IMR-90 (cell line): ENCODE results near the gene RANBP3. TPM values are rescaled to one million over a fixed set of nuclear protein-coding genes. Genes with fewer than 3 reads are reported as not detected.

Source experiments
- ATAC-seq: fragments of 200-7000 bp; cut with Tn5 transposase; 2 replicates; pipeline ENCODE4 v1.9.1; 2020; ENCODE audit warnings: low read depth, mild to moderate bottlenecking, moderate library complexity
- BruUV-seq: library from RNA; stranded (reverse); fragments of 400-500 nt; replicated peaks from 2 replicates; lab custom pipeline; 2021; lab: Mats Ljungman, UMichigan
- CTCF ChIA-PET: fragments of 300-600 bp; formaldehyde crosslinking; extraction: SDS; loops from one replicate; lab custom pipeline; 2021; ENCODE audit warnings: antibody characterized with exemption; lab: Yijun Ruan, JAX
- POLR2A ChIA-PET: fragments of 300-600 bp; sonication (Branson Sonifier 250); formaldehyde crosslinking; loops from one replicate; lab custom pipeline; 2022; ENCODE audit warnings: antibody characterized with exemption; ENCODE audit not compliant: unreplicated experiment; lab: Charles Lee
- DNase-seq: peaks from one replicate; pipeline ENCODE4 v3.0.0; 2013
- H2AFZ ChIP-seq: replicated peaks from 2 replicates; pipeline ENCODE3; 2013; ENCODE audit warnings: low read length, mild to moderate bottlenecking; ENCODE audit not compliant: poor library complexity
- H2AK5ac ChIP-seq: 2 replicates; pipeline ENCODE4 v1.6.1; 2013; ENCODE audit warnings: low read depth, low read length, inconsistent platforms
- H2AK9ac ChIP-seq: replicated peaks from 2 replicates; pipeline ENCODE3; 2013; ENCODE audit warnings: mild to moderate bottlenecking, low read depth, low read length, moderate library complexity; ENCODE audit not compliant: poor library complexity
- H2BK120ac ChIP-seq: 2 replicates; pipeline ENCODE4 v1.6.1; 2013; ENCODE audit warnings: low read depth, low read length, inconsistent platforms
- H2BK15ac ChIP-seq: 3 replicates; pipeline ENCODE4 v1.6.1; 2013; ENCODE audit warnings: low read depth, low read length, inconsistent platforms
- H2BK20ac ChIP-seq: 2 replicates; pipeline ENCODE4 v1.6.1; 2013; ENCODE audit warnings: low read depth, mild to moderate bottlenecking, inconsistent platforms, low read length, moderate library complexity
- H2BK5ac ChIP-seq: 2 replicates; pipeline ENCODE4 v1.6.1; 2013; ENCODE audit warnings: mild to moderate bottlenecking, low read depth, low read length, inconsistent platforms; ENCODE audit not compliant: poor library complexity, severe bottlenecking
- H3K14ac ChIP-seq: replicated peaks from 2 replicates; pipeline ENCODE4 v1.6.1; 2013; ENCODE audit warnings: low read depth, low read length, inconsistent platforms
- H3K18ac ChIP-seq: 2 replicates; pipeline ENCODE4 v1.6.1; 2013; ENCODE audit warnings: low read depth, low read length, control low read depth
- H3K23ac ChIP-seq: 2 replicates; pipeline ENCODE4 v1.6.1; 2013; ENCODE audit warnings: low read depth, low read length, inconsistent platforms
- H3K27ac ChIP-seq: 2 replicates; pipeline ENCODE4 v1.5.1; 2013; ENCODE audit warnings: mild to moderate bottlenecking, control low read depth, low read length; ENCODE audit not compliant: insufficient read depth
- H3K27me3 ChIP-seq: 2 replicates; pipeline ENCODE4 v1.6.1; 2013; ENCODE audit warnings: low read length; ENCODE audit not compliant: control insufficient read depth, insufficient read depth
- H3K36me3 ChIP-seq: 2 replicates; pipeline ENCODE4 v1.6.1; 2013; ENCODE audit warnings: low read length, mixed read lengths; ENCODE audit not compliant: control insufficient read depth, insufficient read depth
- H3K4ac ChIP-seq: 2 replicates; pipeline ENCODE4 v1.6.1; 2013; ENCODE audit warnings: low read depth, low read length, inconsistent platforms
- H3K4me1 ChIP-seq: 2 replicates; pipeline ENCODE4 v1.6.1; 2013; ENCODE audit warnings: low read length, mixed read lengths; ENCODE audit not compliant: control insufficient read depth, insufficient read depth
- H3K4me2 ChIP-seq: 2 replicates; pipeline ENCODE4 v1.6.1; 2013; ENCODE audit warnings: low read depth, mild to moderate bottlenecking, control low read depth, low read length, moderate library complexity
- H3K4me3 ChIP-seq: 2 replicates; pipeline ENCODE4 v1.5.1; 2013; ENCODE audit warnings: low read depth, mild to moderate bottlenecking, control low read depth, low read length, moderate library complexity; ENCODE audit not compliant: insufficient read depth
- H3K56ac ChIP-seq: 2 replicates; pipeline ENCODE4 v1.6.1; 2013; ENCODE audit warnings: low read length, inconsistent platforms; ENCODE audit not compliant: insufficient read depth; ENCODE audit errors: extremely low read depth
- H3K79me1 ChIP-seq, 2 experiments: 2 replicates each; pipeline ENCODE4 v1.6.1; 2013; ENCODE audit warnings: low read length in 2 of 2, inconsistent platforms in 1 of 2, low read depth in 1 of 2
- H3K9ac ChIP-seq: 2 replicates; pipeline ENCODE4 v1.6.1; 2013; ENCODE audit warnings: low read depth, low read length, control low read depth
- H3K9me1 ChIP-seq: 2 replicates; pipeline ENCODE4 v1.6.1; 2013; ENCODE audit warnings: low read length, inconsistent platforms; ENCODE audit not compliant: insufficient read depth
- H3K9me3 ChIP-seq: 2 replicates; pipeline ENCODE4 v1.6.1; 2013; ENCODE audit warnings: low read length; ENCODE audit not compliant: control insufficient read depth, insufficient read depth
- H4K20me1 ChIP-seq: 2 replicates; pipeline ENCODE4 v1.6.1; 2013; ENCODE audit warnings: low read length, inconsistent platforms; ENCODE audit not compliant: insufficient read depth
- H4K5ac ChIP-seq: 2 replicates; pipeline ENCODE4 v1.6.1; 2013; ENCODE audit warnings: mild to moderate bottlenecking, low read depth, low read length, control low read depth
- H4K8ac ChIP-seq, 2 experiments: 2 replicates each; pipeline ENCODE4 v1.6.1; 2013; ENCODE audit warnings: low read depth in 2 of 2, low read length in 2 of 2, control low read depth in 1 of 2, inconsistent platforms in 1 of 2
- H4K91ac ChIP-seq: 2 replicates; pipeline ENCODE4 v1.6.1; 2013; ENCODE audit warnings: low read depth, low read length, inconsistent platforms; ENCODE audit not compliant: insufficient read depth
- BHLHE40 ChIP-seq: fragments of 150-350 bp; IDR thresholded peaks from 2 replicates; pipeline ENCODE4 v1.6.1; 2016; ENCODE audit warnings: mild to moderate bottlenecking, low read depth, low read length
- CEBPB ChIP-seq: IDR thresholded peaks from 2 replicates; pipeline ENCODE4 v1.6.1; 2012; ENCODE audit warnings: low read depth, low read length, improper control_type of control experiment
- CHD1 ChIP-seq: IDR thresholded peaks from 2 replicates; pipeline ENCODE4 v1.6.1; 2012; ENCODE audit warnings: low read depth, low read length, improper control_type of control experiment
- FOS ChIP-seq: fragments of 150-350 bp; IDR thresholded peaks from 2 replicates; pipeline ENCODE4 v1.6.1; 2016; ENCODE audit warnings: low read depth, low read length
- MAFK ChIP-seq: IDR thresholded peaks from 2 replicates; pipeline ENCODE4 v1.6.1; 2012; ENCODE audit warnings: low read depth, low read length, improper control_type of control experiment
- MAZ ChIP-seq: IDR thresholded peaks from 2 replicates; pipeline ENCODE4 v1.6.1; 2012; ENCODE audit warnings: low read depth, mild to moderate bottlenecking, low read length, improper control_type of control experiment, moderate library complexity, borderline replicate concordance
- MXI1 ChIP-seq: IDR thresholded peaks from 2 replicates; pipeline ENCODE4 v1.6.1; 2012; ENCODE audit warnings: low read depth, mild to moderate bottlenecking, low read length, moderate library complexity, borderline replicate concordance
- NFE2L2 ChIP-seq: fragments of 150-350 bp; IDR thresholded peaks from 2 replicates; pipeline ENCODE4 v1.6.1; 2016; ENCODE audit warnings: low read depth, mild to moderate bottlenecking, low read length
- POLR2A ChIP-seq: IDR thresholded peaks from 2 replicates; pipeline ENCODE4 v1.6.1; 2012; ENCODE audit warnings: mild to moderate bottlenecking, low read depth, low read length
- RAD21 ChIP-seq: IDR thresholded peaks from 2 replicates; pipeline ENCODE4 v1.6.1; 2012; ENCODE audit warnings: low read length, improper control_type of control experiment
- RCOR1 ChIP-seq: IDR thresholded peaks from 2 replicates; pipeline ENCODE4 v1.6.1; 2012; ENCODE audit warnings: mild to moderate bottlenecking, low read length, improper control_type of control experiment; ENCODE audit not compliant: insufficient replicate concordance
- RFX5 ChIP-seq: IDR thresholded peaks from 2 replicates; pipeline ENCODE4 v1.8.0; 2012; ENCODE audit warnings: low read depth, mild to moderate bottlenecking, low read length, moderate library complexity
- SMC3 ChIP-seq: fragments of 150-350 bp; IDR thresholded peaks from 2 replicates; pipeline ENCODE4 v1.6.1; 2016; ENCODE audit warnings: low read depth, mild to moderate bottlenecking, antibody characterized with exemption, low read length, moderate library complexity
- WGBS, 2 experiments: methylation state at CpG; one replicate each; pipeline versions ENCODE4 v1.1.5 to v1.1.7; 2013; ENCODE audit warnings: missing lambda C conversion rate in 2 of 2; ENCODE audit not compliant: insufficient read length in 1 of 2; ENCODE audit errors: extremely low coverage in 2 of 2; 5-methylcytosine and 5-hydroxymethylcytosine counted together
- dilution Hi-C: fragments of 300-500 bp; cut with HindIII; formaldehyde crosslinking; loops from one replicate; pipeline ENCODE4 v1.14.3; 2018; ENCODE audit warnings: low sequenced_read_pairs; ENCODE audit not compliant: unreplicated experiment
- in situ Hi-C: fragments of 300-500 bp; cut with MboI; formaldehyde crosslinking; loops from 3 replicates; pipeline ENCODE4 v1.14.3; 2019; ENCODE audit warnings: low sequenced_read_pairs, inconsistent platforms, mixed read lengths
- intact Hi-C: fragments of 100-400 bp; cut with micrococcal nuclease; formaldehyde crosslinking; loops from 2 replicates; pipeline ENCODE4 v1.10.0; 2022
- polyA plus RNA-seq, 3 experiments: library from polyadenylated mRNA; depleted of rRNA; stranded (reverse); fragments of >200 nt; gene quantifications; 2 replicates each; pipeline ENCODE4 v1.2.3, GENCODE V29; 2012; ENCODE audit warnings: low replicate concordance in 1 of 3
- total RNA-seq: library from RNA; depleted of rRNA; stranded (reverse); fragments of >200 nt; gene quantifications from 2 replicates; pipeline ENCODE4 v1.2.3, GENCODE V29; 2012
- TF ChIP-seq, protein P1 (sequence below): conservative IDR thresholded peaks from 2 replicates; pipeline ENCODE4 v1.5.1; 2012; ENCODE audit warnings: mild to moderate bottlenecking, low read depth, low read length, improper control_type of control experiment
- TF ChIP-seq, protein P2 (sequence below): fragments of 150-350 bp; IDR thresholded peaks from 2 replicates; pipeline ENCODE4 v1.6.1; 2016; ENCODE audit warnings: low read depth, mild to moderate bottlenecking, low read length, moderate library complexity, borderline replicate concordance
- TF ChIP-seq, protein P3 (sequence below): fragments of 150-350 bp; IDR thresholded peaks from 2 replicates; pipeline ENCODE4 v1.6.1; 2017; ENCODE audit warnings: mild to moderate bottlenecking, antibody characterized with exemption, low read length, low read depth

The RANBP3 gene
- total and polyA plus RNA-seq, 2 of the 4 experiments (the other 2 are of a cell fraction): 42.5 to 111 TPM

GRCh38 chr19:5910638-5910907 lies 67.4 kb downstream of the RANBP3 start:
- Histone ChIP-seq H2BK20ac (no peak overlapping the region), H3K23ac (no peak overlapping the region), H3K27ac (no peak overlapping the region), H2BK15ac (no peak overlapping the region), H4K5ac (no peak overlapping the region), H3K27me3 (no peaks in the 10 kb centered on the region), H2AK9ac (no peak overlapping the region), H3K9ac (no peak overlapping the region), H3K4me3 (no peak overlapping the region), H3K36me3 (peaks cover 25% of the 10 kb centered on the region; the same call in 1 of the 2 replicates), H4K8ac (no peak overlapping the region), H4K20me1 (0 out of 2 replicates have a peak, but pooled peaks cover 4% of the 10 kb centered on the region), H3K14ac (no peak overlapping the region), H2AK5ac (no peak overlapping the region), H3K79me1 (peaks cover 0 to 13% of the 10 kb centered on the region in 2 experiments; a peak in 2 of 4 replicates), H4K91ac (no peak overlapping the region), H3K56ac (no peak overlapping the region), H3K4me2 (no peak overlapping the region), H3K4ac (no peak overlapping the region), H2AFZ (no peak overlapping the region), H3K9me1 (peaks cover 4% of the 10 kb centered on the region; the same call in 1 of the 2 replicates), H2BK5ac (no peak overlapping the region), H3K18ac (no peak overlapping the region), H2BK120ac (no peak overlapping the region), H3K9me3 (no peaks in the 10 kb centered on the region), H3K4me1 (peaks cover 11% of the 10 kb centered on the region)
- ATAC-seq (no peak), DNase-seq (no peak)
- no TSS peak for BruUV-seq
- in situ Hi-C loops: no loop called here
- dilution Hi-C loops: no loop called here
- POLR2A ChIA-PET: no interaction called here
- TF ChIP-seq RAD21 (no peak), MAFK (no peak), CEBPB (no peak), SMC3 (no peak), MAZ (no peak), BHLHE40 (no peak), MXI1 (no peak), POLR2A (no peak), FOS (no peak), RCOR1 (no peak), NFE2L2 (no peak), RFX5 (no peak), CHD1 (no peak)
- TF ChIP-seq, protein P1, sequence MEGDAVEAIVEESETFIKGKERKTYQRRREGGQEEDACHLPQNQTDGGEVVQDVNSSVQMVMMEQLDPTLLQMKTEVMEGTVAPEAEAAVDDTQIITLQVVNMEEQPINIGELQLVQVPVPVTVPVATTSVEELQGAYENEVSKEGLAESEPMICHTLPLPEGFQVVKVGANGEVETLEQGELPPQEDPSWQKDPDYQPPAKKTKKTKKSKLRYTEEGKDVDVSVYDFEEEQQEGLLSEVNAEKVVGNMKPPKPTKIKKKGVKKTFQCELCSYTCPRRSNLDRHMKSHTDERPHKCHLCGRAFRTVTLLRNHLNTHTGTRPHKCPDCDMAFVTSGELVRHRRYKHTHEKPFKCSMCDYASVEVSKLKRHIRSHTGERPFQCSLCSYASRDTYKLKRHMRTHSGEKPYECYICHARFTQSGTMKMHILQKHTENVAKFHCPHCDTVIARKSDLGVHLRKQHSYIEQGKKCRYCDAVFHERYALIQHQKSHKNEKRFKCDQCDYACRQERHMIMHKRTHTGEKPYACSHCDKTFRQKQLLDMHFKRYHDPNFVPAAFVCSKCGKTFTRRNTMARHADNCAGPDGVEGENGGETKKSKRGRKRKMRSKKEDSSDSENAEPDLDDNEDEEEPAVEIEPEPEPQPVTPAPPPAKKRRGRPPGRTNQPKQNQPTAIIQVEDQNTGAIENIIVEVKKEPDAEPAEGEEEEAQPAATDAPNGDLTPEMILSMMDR: no peak
- TF ChIP-seq, protein P2, sequence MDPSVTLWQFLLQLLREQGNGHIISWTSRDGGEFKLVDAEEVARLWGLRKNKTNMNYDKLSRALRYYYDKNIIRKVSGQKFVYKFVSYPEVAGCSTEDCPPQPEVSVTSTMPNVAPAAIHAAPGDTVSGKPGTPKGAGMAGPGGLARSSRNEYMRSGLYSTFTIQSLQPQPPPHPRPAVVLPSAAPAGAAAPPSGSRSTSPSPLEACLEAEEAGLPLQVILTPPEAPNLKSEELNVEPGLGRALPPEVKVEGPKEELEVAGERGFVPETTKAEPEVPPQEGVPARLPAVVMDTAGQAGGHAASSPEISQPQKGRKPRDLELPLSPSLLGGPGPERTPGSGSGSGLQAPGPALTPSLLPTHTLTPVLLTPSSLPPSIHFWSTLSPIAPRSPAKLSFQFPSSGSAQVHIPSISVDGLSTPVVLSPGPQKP: no peak
- TF ChIP-seq, protein P3, sequence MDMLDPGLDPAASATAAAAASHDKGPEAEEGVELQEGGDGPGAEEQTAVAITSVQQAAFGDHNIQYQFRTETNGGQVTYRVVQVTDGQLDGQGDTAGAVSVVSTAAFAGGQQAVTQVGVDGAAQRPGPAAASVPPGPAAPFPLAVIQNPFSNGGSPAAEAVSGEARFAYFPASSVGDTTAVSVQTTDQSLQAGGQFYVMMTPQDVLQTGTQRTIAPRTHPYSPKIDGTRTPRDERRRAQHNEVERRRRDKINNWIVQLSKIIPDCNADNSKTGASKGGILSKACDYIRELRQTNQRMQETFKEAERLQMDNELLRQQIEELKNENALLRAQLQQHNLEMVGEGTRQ: no peak
- CTCF ChIA-PET: no interaction called here
- no CpG with 5 or more reads among the region's 1 CpG for WGBS, 2 experiments
- intact Hi-C loops: no loop called here
